Measurements from ENCODE around the gene NFIB. TPM values are rescaled to one million over a fixed set of nuclear protein-coding genes. Genes with fewer than 3 reads are reported as not detected.

Gene NFIB
- total and polyA plus RNA-seq, 2 of the 13 experiments (the other 11 are each of a cell fraction or from before 2014, with no cell fraction given): 0.98 to 4.6 TPM

GRCh38 chr9:14343261-14344031 lies 29.5 kb upstream of the NFIB start:
- DNase-seq (ENCODE audit: low spot score): no peak
- ChIA-PET CTCF (ENCODE audit: low intra/inter-chr PET ratio, low total read pairs) (no interaction called here), POLR2A (no interaction called here)
- in situ Hi-C loops (cut with HindIII; ENCODE audit: extremely low pct_ligation_motif_present, low pct_unique_long_range_greater_than_20kb) (no loop called here), intact Hi-C loops (cut with micrococcal nuclease; ENCODE audit: unreplicated experiment) (no loop called here)
- H3K27me3 ChIP-seq (ENCODE audit: control insufficient read depth in 1 of 2, insufficient read depth in 2 of 2, low read length in 2 of 2): peaks cover 8 to 65% of the 10 kb centered on the region in 2 experiments; a peak in 4 of 5 replicates
- H3K4me1 ChIP-seq (ENCODE audit: insufficient read depth, low read length): peaks cover 19% of the 10 kb centered on the region
- H3K79me2 ChIP-seq (ENCODE audit: insufficient read depth, low read length): no peaks in the 10 kb centered on the region
- no peak overlapping the region for H3K4me3 ChIP-seq (replicated peaks in 1 of 3; ENCODE audit: insufficient read depth in 1 of 3, low read depth in 2 of 3, low read length in 3 of 3)
- TF ChIP-seq, protein P1, sequence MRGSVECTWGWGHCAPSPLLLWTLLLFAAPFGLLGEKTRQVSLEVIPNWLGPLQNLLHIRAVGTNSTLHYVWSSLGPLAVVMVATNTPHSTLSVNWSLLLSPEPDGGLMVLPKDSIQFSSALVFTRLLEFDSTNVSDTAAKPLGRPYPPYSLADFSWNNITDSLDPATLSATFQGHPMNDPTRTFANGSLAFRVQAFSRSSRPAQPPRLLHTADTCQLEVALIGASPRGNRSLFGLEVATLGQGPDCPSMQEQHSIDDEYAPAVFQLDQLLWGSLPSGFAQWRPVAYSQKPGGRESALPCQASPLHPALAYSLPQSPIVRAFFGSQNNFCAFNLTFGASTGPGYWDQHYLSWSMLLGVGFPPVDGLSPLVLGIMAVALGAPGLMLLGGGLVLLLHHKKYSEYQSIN (CRISPR knock-in tag; IDR thresholded peaks at IDR 0.05; ENCODE audit: borderline replicate concordance): no peak
- TF ChIP-seq ZNF10 (CRISPR knock-in tag; IDR thresholded peaks at IDR 0.05; ENCODE audit: borderline replicate concordance, low read depth) (no peak), HNRNPL (IDR thresholded peaks at IDR 0.05; ENCODE audit: low read depth, low read length) (no peak), ZNF205 (CRISPR knock-in tag; IDR thresholded peaks at IDR 0.05) (no peak), GZF1 (CRISPR knock-in tag; IDR thresholded peaks at IDR 0.05) (no peak), TEAD3 (CRISPR knock-in tag; optimal IDR thresholded peaks at IDR 0.05; ENCODE audit: borderline replicate concordance) (no peak), ZNF496 (CRISPR knock-in tag; IDR thresholded peaks at IDR 0.05; ENCODE audit: insufficient replicate concordance) (no peak), ZNF724P (CRISPR knock-in tag; IDR thresholded peaks at IDR 0.05; ENCODE audit: borderline replicate concordance) (no peak), CEBPG (CRISPR knock-in tag; IDR thresholded peaks at IDR 0.05) (no peak), FOXC1 (CRISPR knock-in tag; IDR thresholded peaks at IDR 0.05; ENCODE audit: borderline replicate concordance) (no peak), KAT7 (CRISPR knock-in tag; IDR thresholded peaks at IDR 0.05; ENCODE audit: borderline replicate concordance) (no peak), RCOR2 (CRISPR knock-in tag; IDR thresholded peaks at IDR 0.05) (no peak), POLR2G (IDR thresholded peaks at IDR 0.05; ENCODE audit: low read depth, low read length) (no peak)
- TF ChIP-seq, protein P2, sequence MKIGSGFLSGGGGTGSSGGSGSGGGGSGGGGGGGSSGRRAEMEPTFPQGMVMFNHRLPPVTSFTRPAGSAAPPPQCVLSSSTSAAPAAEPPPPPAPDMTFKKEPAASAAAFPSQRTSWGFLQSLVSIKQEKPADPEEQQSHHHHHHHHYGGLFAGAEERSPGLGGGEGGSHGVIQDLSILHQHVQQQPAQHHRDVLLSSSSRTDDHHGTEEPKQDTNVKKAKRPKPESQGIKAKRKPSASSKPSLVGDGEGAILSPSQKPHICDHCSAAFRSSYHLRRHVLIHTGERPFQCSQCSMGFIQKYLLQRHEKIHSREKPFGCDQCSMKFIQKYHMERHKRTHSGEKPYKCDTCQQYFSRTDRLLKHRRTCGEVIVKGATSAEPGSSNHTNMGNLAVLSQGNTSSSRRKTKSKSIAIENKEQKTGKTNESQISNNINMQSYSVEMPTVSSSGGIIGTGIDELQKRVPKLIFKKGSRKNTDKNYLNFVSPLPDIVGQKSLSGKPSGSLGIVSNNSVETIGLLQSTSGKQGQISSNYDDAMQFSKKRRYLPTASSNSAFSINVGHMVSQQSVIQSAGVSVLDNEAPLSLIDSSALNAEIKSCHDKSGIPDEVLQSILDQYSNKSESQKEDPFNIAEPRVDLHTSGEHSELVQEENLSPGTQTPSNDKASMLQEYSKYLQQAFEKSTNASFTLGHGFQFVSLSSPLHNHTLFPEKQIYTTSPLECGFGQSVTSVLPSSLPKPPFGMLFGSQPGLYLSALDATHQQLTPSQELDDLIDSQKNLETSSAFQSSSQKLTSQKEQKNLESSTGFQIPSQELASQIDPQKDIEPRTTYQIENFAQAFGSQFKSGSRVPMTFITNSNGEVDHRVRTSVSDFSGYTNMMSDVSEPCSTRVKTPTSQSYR (CRISPR knock-in tag; IDR thresholded peaks at IDR 0.05; ENCODE audit: borderline replicate concordance): no peak
- TF ChIP-seq, protein P3, sequence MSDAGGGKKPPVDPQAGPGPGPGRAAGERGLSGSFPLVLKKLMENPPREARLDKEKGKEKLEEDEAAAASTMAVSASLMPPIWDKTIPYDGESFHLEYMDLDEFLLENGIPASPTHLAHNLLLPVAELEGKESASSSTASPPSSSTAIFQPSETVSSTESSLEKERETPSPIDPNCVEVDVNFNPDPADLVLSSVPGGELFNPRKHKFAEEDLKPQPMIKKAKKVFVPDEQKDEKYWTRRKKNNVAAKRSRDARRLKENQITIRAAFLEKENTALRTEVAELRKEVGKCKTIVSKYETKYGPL (CRISPR knock-in tag; IDR thresholded peaks at IDR 0.05): no peak
- TF ChIP-seq, protein P4, sequence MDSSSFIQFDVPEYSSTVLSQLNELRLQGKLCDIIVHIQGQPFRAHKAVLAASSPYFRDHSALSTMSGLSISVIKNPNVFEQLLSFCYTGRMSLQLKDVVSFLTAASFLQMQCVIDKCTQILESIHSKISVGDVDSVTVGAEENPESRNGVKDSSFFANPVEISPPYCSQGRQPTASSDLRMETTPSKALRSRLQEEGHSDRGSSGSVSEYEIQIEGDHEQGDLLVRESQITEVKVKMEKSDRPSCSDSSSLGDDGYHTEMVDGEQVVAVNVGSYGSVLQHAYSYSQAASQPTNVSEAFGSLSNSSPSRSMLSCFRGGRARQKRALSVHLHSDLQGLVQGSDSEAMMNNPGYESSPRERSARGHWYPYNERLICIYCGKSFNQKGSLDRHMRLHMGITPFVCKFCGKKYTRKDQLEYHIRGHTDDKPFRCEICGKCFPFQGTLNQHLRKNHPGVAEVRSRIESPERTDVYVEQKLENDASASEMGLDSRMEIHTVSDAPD (CRISPR knock-in tag; IDR thresholded peaks at IDR 0.05): no peak
- TF ChIP-seq, protein P5, sequence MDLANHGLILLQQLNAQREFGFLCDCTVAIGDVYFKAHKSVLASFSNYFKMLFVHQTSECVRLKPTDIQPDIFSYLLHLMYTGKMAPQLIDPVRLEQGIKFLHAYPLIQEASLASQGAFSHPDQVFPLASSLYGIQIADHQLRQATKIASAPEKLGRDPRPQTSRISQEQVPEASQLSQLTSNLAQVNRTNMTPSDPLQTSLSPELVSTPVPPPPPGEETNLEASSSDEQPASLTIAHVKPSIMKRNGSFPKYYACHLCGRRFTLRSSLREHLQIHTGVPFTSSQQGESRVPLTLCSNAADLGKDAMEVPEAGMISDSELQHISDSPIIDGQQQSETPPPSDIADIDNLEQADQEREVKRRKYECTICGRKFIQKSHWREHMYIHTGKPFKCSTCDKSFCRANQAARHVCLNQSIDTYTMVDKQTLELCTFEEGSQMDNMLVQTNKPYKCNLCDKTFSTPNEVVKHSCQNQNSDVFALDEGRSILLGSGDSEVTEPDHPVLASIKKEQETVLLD (CRISPR knock-in tag; IDR thresholded peaks at IDR 0.05; ENCODE audit: low read depth): no peak
- BruUV-seq (replicated peaks): no TSS peak
- no peaks in the 10 kb centered on the region for H4K20me1 ChIP-seq (ENCODE audit: insufficient read depth, low read length)
- no peaks in the 10 kb centered on the region for H3K9me3 ChIP-seq (ENCODE audit: low read length)
- no peak overlapping the region for H3K27ac ChIP-seq (ENCODE audit: extremely low read length, insufficient read depth, low read length)
- FAIRE-seq: no peak
- 11% methylated on average over 5 of the region's 5 CpGs for WGBS (ENCODE audit: low lambda C conversion rate)
- no peak overlapping the region for H2AFZ ChIP-seq (ENCODE audit: low read length)
- no peak overlapping the region for H3K9ac ChIP-seq (ENCODE audit: insufficient read depth, low read depth, low read length)
- no peaks in the 10 kb centered on the region for H3K36me3 ChIP-seq (replicated peaks in 1 of 2; ENCODE audit: control insufficient read depth in 1 of 2, insufficient read depth in 2 of 2, low read length in 2 of 2)
- ATAC-seq: no peak
- H3K4me2 ChIP-seq (ENCODE audit: low read depth, low read length): no peak overlapping the region

All from HepG2 (cell line).